B cell (primary cell): ENCODE measurements around the gene IGF1R. TPM values are rescaled to one million over a fixed set of nuclear protein-coding genes. Genes with fewer than 3 reads are reported as not detected.

ENCODE experiments used
- ATAC-seq: fragments of 200-7000 bp; cut with Tn5 transposase; one replicate; pipeline ENCODE4 v1.10.0; 2021; ENCODE audit warnings: low read depth, mild to moderate bottlenecking, moderate number of reproducible peaks, moderate library complexity
- CTCF ChIA-PET: fragments of 350-600 bp; sonication (Branson Sonifier 250); formaldehyde crosslinking; loops from one replicate; lab custom pipeline; 2021; ENCODE audit warnings: antibody characterized with exemption, inconsistent platforms; lab: Charles Lee
- POLR2A ChIA-PET: fragments of 350-600 bp; sonication (Branson Sonifier 250); formaldehyde crosslinking; loops from one replicate; lab custom pipeline; 2021; ENCODE audit warnings: antibody characterized with exemption; lab: Charles Lee
- DNase-seq: peaks from one replicate; pipeline ENCODE4 v3.0.0; 2013
- H2AFZ ChIP-seq: 2 replicates; pipeline ENCODE4 v1.6.1; 2012; ENCODE audit warnings: mild to moderate bottlenecking, low read depth, low read length; ENCODE audit not compliant: insufficient read depth, poor library complexity, severe bottlenecking
- H3K27ac ChIP-seq, 2 donors: 1 replicate in 1 of 2; 2 replicates in 1 of 2; pipeline ENCODE4 v1.5.1; 2012 to 2013; ENCODE audit warnings: low read length in 2 of 2, mild to moderate bottlenecking in 2 of 2, moderate library complexity in 1 of 2
- H3K27me3 ChIP-seq, 4 experiments: fragments of 200-600 bp in 1 of 4; sonication (generic) in 1 of 4; replicated peaks in 1 of 4; 1 replicate in 2 of 4; 2 replicates in 2 of 4; pipeline versions ENCODE4 v1.6.1 to v1.7.0; 2013 to 2016; ENCODE audit warnings: low read length in 3 of 4, mild to moderate bottlenecking in 2 of 4, mixed read lengths in 1 of 4, moderate library complexity in 1 of 4; ENCODE audit not compliant: insufficient read depth in 4 of 4, control insufficient read depth in 3 of 4; ENCODE audit errors: control extremely low read depth in 1 of 4
- H3K36me3 ChIP-seq, 2 experiments: replicated peaks in 1 of 2; 1 replicate in 1 of 2; 2 replicates in 1 of 2; pipeline versions ENCODE4 v1.6.1 to v1.7.1; 2013; ENCODE audit warnings: low read length in 1 of 2; ENCODE audit not compliant: insufficient read depth in 2 of 2, control insufficient read depth in 1 of 2; ENCODE audit errors: control extremely low read depth in 1 of 2, extremely low read depth in 1 of 2
- H3K4me1 ChIP-seq, 2 donors: fragments of 200-600 bp in 1 of 2; sonication (generic) in 1 of 2; 1 replicate in 1 of 2; 2 replicates in 1 of 2; pipeline versions ENCODE4 v1.5.1 to v1.6.1; 2013 to 2017; ENCODE audit warnings: low read length in 2 of 2; ENCODE audit not compliant: control insufficient read depth in 2 of 2, insufficient read depth in 2 of 2
- H3K4me2 ChIP-seq: replicated peaks from 2 replicates; pipeline ENCODE3; 2012; ENCODE audit warnings: mild to moderate bottlenecking, low read depth, low read length; ENCODE audit not compliant: poor library complexity, severe bottlenecking
- H3K4me3 ChIP-seq, 5 experiments: fragments of 200-600 bp in 1 of 5; sonication (generic) in 1 of 5; 1 replicate in 3 of 5; 2 replicates in 2 of 5; pipeline versions ENCODE4 v1.5.1 to v1.7.0; 2011 to 2016; ENCODE audit warnings: low read length in 4 of 5, mild to moderate bottlenecking in 4 of 5, low read depth in 2 of 5, control low read depth in 1 of 5, moderate library complexity in 1 of 5; ENCODE audit not compliant: insufficient read depth in 1 of 5; ENCODE audit errors: control extremely low read depth in 1 of 5, extremely low read depth in 1 of 5
- H3K79me2 ChIP-seq: fragments of 200-600 bp; sonication (generic); one replicate; pipeline ENCODE4 v1.6.0; 2016; ENCODE audit warnings: low read length; ENCODE audit not compliant: control insufficient read depth, insufficient read depth
- H3K9ac ChIP-seq: fragments of 200-600 bp; sonication (generic); 2 replicates; pipeline ENCODE4 v1.6.1; 2017; ENCODE audit warnings: mild to moderate bottlenecking, low read length, moderate library complexity
- H3K9me3 ChIP-seq, 3 donors: one replicate each; pipeline versions ENCODE4 v1.6.1 to v1.7.1; 2013; ENCODE audit warnings: low read length in 2 of 3; ENCODE audit not compliant: control insufficient read depth in 2 of 3, insufficient read depth in 1 of 3; ENCODE audit errors: control extremely low read depth in 1 of 3
- H4K20me1 ChIP-seq: 2 replicates; pipeline ENCODE4 v1.6.0; 2012; ENCODE audit warnings: mild to moderate bottlenecking, low read length; ENCODE audit not compliant: insufficient read depth, control insufficient read depth, poor library complexity, severe bottlenecking
- H3K27ac Mint-ChIP-seq: one replicate; pipeline ENCODE4 v1.8.0; 2021; ENCODE audit warnings: mixed read lengths
- H3K27me3 Mint-ChIP-seq: one replicate; pipeline ENCODE4 v1.8.0; 2021; ENCODE audit warnings: mixed read lengths
- H3K4me1 Mint-ChIP-seq: one replicate; pipeline ENCODE4 v1.8.0; 2021; ENCODE audit warnings: mixed read lengths
- H3K4me3 Mint-ChIP-seq: one replicate; pipeline ENCODE4 v1.8.0; 2021; ENCODE audit warnings: mixed read lengths
- H3K9me3 Mint-ChIP-seq: one replicate; pipeline ENCODE4 v1.8.0; 2022; ENCODE audit warnings: mixed read lengths; ENCODE audit not compliant: insufficient read depth
- CTCF ChIP-seq: fragments of 200-600 bp; IDR thresholded peaks from one replicate; pipeline ENCODE4 v1.8.0; 2022; ENCODE audit warnings: antibody characterized with exemption, mild to moderate bottlenecking
- EZH2 ChIP-seq: IDR thresholded peaks from 2 replicates; pipeline ENCODE4 v1.6.1; 2012; ENCODE audit warnings: borderline replicate concordance, low read depth, mild to moderate bottlenecking, moderate library complexity, low read length; ENCODE audit not compliant: insufficient read depth, poor library complexity, severe bottlenecking
- WGBS: methylation state at CpG from one replicate; pipeline ENCODE4 v1.1.5; 2013; ENCODE audit warnings: missing lambda C conversion rate; ENCODE audit not compliant: insufficient coverage; 5-methylcytosine and 5-hydroxymethylcytosine counted together
- intact Hi-C: fragments of 100-400 bp; cut with micrococcal nuclease; formaldehyde crosslinking; loops from one replicate; pipeline ENCODE4 v1.10.0; 2022
- polyA plus RNA-seq: library from polyadenylated mRNA; depleted of rRNA; stranded (reverse); fragments of >200 nt; gene quantifications from 2 replicates; pipeline ENCODE4 v1.2.3, GENCODE V29; 2012
- total RNA-seq, 2 donors: library from RNA; stranded (reverse); fragments of 120-200 nt in 1 of 2; gene quantifications; 1 replicate in 1 of 2; 2 replicates in 1 of 2; pipeline versions ENCODE4 v1.2.3 to v1.2.4, GENCODE V29; 2013 to 2022

IGF1R gene
- total and polyA plus RNA-seq, 2 donors (not counting 1 experiment from before 2014, with no cell fraction given) = 5.4 to 23.1 TPM

- TF ChIP-seq EZH2 (no peak), CTCF (no peak)
- CTCF ChIA-PET = no interaction called here
- no peak overlapping the region for H3K27ac Mint-ChIP-seq
- no peak overlapping the region for H3K4me3 ChIP-seq
- H3K4me1 Mint-ChIP-seq = no peaks in the 10 kb centered on the region
- intact Hi-C loops = no loop called here
- H3K27me3 ChIP-seq = no peaks in the 10 kb centered on the region
- no peak overlapping the region for H3K9ac ChIP-seq
- H3K9me3 Mint-ChIP-seq = no peaks in the 10 kb centered on the region
- no peak overlapping the region for H3K4me2 ChIP-seq
- H3K79me2 ChIP-seq = no peaks in the 10 kb centered on the region
- H3K9me3 ChIP-seq = peaks cover 0 to 2% (median 0%) of the 10 kb centered on the region in 3 donors
- no peak overlapping the region for H3K27ac ChIP-seq
- H3K27me3 Mint-ChIP-seq = no peaks in the 10 kb centered on the region
- no peak overlapping the region for H2AFZ ChIP-seq
- POLR2A ChIA-PET = no interaction called here
- no peak for ATAC-seq
- no peak overlapping the region for H3K4me3 Mint-ChIP-seq
- no peak for DNase-seq
- H4K20me1 ChIP-seq = no peaks in the 10 kb centered on the region
- H3K4me1 ChIP-seq = no peaks in the 10 kb centered on the region
- WGBS = 100% methylated on average over 3 of the region's 4 CpGs
- no peaks in the 10 kb centered on the region for H3K36me3 ChIP-seq
Measured at GRCh38 chr15:98813951-98814350, 165.6 kb downstream of the IGF1R start.

GRCh38 chr15:98815207-98815606 lies 166.9 kb downstream of the IGF1R start:
- ATAC-seq = no peak
- no peak overlapping the region for H3K4me3 Mint-ChIP-seq
- POLR2A ChIA-PET = no interaction called here
- H3K27me3 Mint-ChIP-seq = no peaks in the 10 kb centered on the region
- TF ChIP-seq EZH2 = no peak
- TF ChIP-seq CTCF = no peak
- no peak for DNase-seq
- 83% methylated on average over 5 of the region's 5 CpGs for WGBS
- no peaks in the 10 kb centered on the region for H3K36me3 ChIP-seq
- H3K79me2 ChIP-seq = no peaks in the 10 kb centered on the region
- intact Hi-C loops = no loop called here
- no peaks in the 10 kb centered on the region for H3K4me1 ChIP-seq
- no peaks in the 10 kb centered on the region for H3K27me3 ChIP-seq
- H3K9ac ChIP-seq = no peak overlapping the region
- H3K9me3 Mint-ChIP-seq = no peaks in the 10 kb centered on the region
- H3K4me3 ChIP-seq = no peak overlapping the region
- no peak overlapping the region for H3K27ac ChIP-seq
- peaks cover 0 to 3% (median 0%) of the 10 kb centered on the region in 3 donors for H3K9me3 ChIP-seq
- no peak overlapping the region for H3K27ac Mint-ChIP-seq
- CTCF ChIA-PET = no interaction called here
- H4K20me1 ChIP-seq = no peaks in the 10 kb centered on the region
- H3K4me1 Mint-ChIP-seq = no peaks in the 10 kb centered on the region
- no peak overlapping the region for H3K4me2 ChIP-seq
- no peak overlapping the region for H2AFZ ChIP-seq
